HG03108 (cell line): Measurements from ENCODE around the gene DIAPH2.

Source experiments
- ATAC-seq: cut with Tn5 transposase; IDR thresholded peaks from one replicate; pipeline ENCODE4 v1.9.1; 2021; ENCODE audit warnings: moderate library complexity; ENCODE audit not compliant: unreplicated experiment

Gene DIAPH2

GRCh38 chrX:96919672-96920071, 235.0 kb downstream of the DIAPH2 start:
- ATAC-seq: no peak

GRCh38 chrX:96924581-96924980, 239.9 kb downstream of the DIAPH2 start:
- no peak for ATAC-seq

GRCh38 chrX:96929036-96929435, 244.4 kb downstream of the DIAPH2 start:
- ATAC-seq: no peak

- no peak for ATAC-seq
Observed at GRCh38 chrX:96957718-96958117, 273.1 kb downstream of the DIAPH2 start.

- ATAC-seq: no peak
Observed at GRCh38 chrX:96971812-96972211, 287.2 kb downstream of the DIAPH2 start.

- no peak for ATAC-seq
Observed at GRCh38 chrX:96978906-96979305, 294.3 kb downstream of the DIAPH2 start.

GRCh38 chrX:96979766-96980165, 295.1 kb downstream of the DIAPH2 start:
- no peak for ATAC-seq

- ATAC-seq: no peak
Observed at GRCh38 chrX:96982161-96982560, 297.5 kb downstream of the DIAPH2 start.

GRCh38 chrX:96984538-96984937, 299.9 kb downstream of the DIAPH2 start:
- ATAC-seq: no peak

- ATAC-seq: no peak
Observed at GRCh38 chrX:96985046-96985445, 300.4 kb downstream of the DIAPH2 start.

- ATAC-seq: no peak
Observed at GRCh38 chrX:96987228-96987627, 302.6 kb downstream of the DIAPH2 start.

- ATAC-seq: no peak
Observed at GRCh38 chrX:96989830-96990571, 305.4 kb downstream of the DIAPH2 start.

- ATAC-seq: no peak
Observed at GRCh38 chrX:96994093-96994492, 309.5 kb downstream of the DIAPH2 start.

GRCh38 chrX:96997196-96997595, 312.6 kb downstream of the DIAPH2 start:
- ATAC-seq: no peak

- no peak for ATAC-seq
Observed at GRCh38 chrX:97000682-97001368, 316.2 kb downstream of the DIAPH2 start.

- ATAC-seq: no peak
Observed at GRCh38 chrX:97006167-97006566, 321.5 kb downstream of the DIAPH2 start.

- ATAC-seq: no peak
Observed at GRCh38 chrX:97009391-97009790, 324.7 kb downstream of the DIAPH2 start.

- no peak for ATAC-seq
Observed at GRCh38 chrX:97011540-97011939, 326.9 kb downstream of the DIAPH2 start.

GRCh38 chrX:97016106-97016505, 331.5 kb downstream of the DIAPH2 start:
- no peak for ATAC-seq

GRCh38 chrX:97021680-97022079, 337.0 kb downstream of the DIAPH2 start:
- no peak for ATAC-seq

- ATAC-seq: no peak
Observed at GRCh38 chrX:97026406-97026805, 341.8 kb downstream of the DIAPH2 start.

GRCh38 chrX:97027384-97027922, 342.8 kb downstream of the DIAPH2 start:
- ATAC-seq: no peak
